Retinal pigment epithelial cell (primary cell): Measurements from ENCODE around the gene JAK3.
"Not testable (repeated sequence)": the region's sequence is repeated elsewhere in the genome, so short reads cannot be mapped to it uniquely, and the experiment has no call there.

ENCODE experiments used
- DNase-seq: peaks from one replicate; pipeline ENCODE4 v3.0.0-alpha.2; 2010; ENCODE audit warnings: low read depth
- H3K4me3 ChIP-seq: 2 replicates; pipeline ENCODE4 v1.5.1; 2011; ENCODE audit warnings: mild to moderate bottlenecking, low read length, control low read depth, moderate library complexity
- CTCF ChIP-seq: conservative IDR thresholded peaks from 2 replicates; pipeline ENCODE4 v1.5.1; 2011; ENCODE audit warnings: low read depth, low read length, control low read depth, inconsistent platforms

JAK3 gene

GRCh38 chr19:17811681-17812080 is 36.1 kb downstream of the JAK3 start:
- no peak overlapping the region for H3K4me3 ChIP-seq

GRCh38 chr19:17811103-17811502 is 36.7 kb downstream of the JAK3 start:
- H3K4me3 ChIP-seq: no peak overlapping the region
- no peak for DNase-seq
- TF ChIP-seq CTCF: no peak

More at GRCh38 chr19:17811681-17812080, 36.1 kb downstream of the JAK3 start:
- DNase-seq: no peak
- no peak for TF ChIP-seq CTCF

GRCh38 chr19:17807731-17808316 is 40.0 kb downstream of the JAK3 start:
- DNase-seq: no peak
- TF ChIP-seq CTCF: no peak
- no peak overlapping the region for H3K4me3 ChIP-seq

DNA sequence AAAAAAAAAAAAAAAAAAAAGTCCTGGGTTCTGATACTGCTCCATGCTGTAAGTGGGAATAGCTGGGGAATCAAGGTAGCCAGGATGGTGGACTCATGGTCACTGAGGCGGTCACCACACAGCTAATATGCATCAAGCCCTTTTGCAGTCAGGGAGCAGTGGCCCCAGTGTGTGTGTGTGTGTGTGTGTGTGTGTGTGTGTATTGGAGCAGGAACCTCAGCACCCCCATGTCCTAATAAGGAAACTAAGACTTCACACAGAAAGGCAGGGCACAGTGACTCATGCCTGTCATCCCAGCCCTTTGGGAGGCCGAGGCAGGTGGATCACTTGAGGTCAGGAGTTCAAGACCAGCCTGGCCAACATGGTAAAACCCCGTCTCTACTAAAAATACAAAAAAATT is 40.8 kb downstream of the JAK3 start:
- no peak for DNase-seq
- no peak overlapping the region for H3K4me3 ChIP-seq
- TF ChIP-seq CTCF: no peak

- no peak for TF ChIP-seq CTCF
- DNase-seq: no peak
- H3K4me3 ChIP-seq: no peak overlapping the region
Measured at GRCh38 chr19:17805427-17805826, 42.4 kb downstream of the JAK3 start.

DNA sequence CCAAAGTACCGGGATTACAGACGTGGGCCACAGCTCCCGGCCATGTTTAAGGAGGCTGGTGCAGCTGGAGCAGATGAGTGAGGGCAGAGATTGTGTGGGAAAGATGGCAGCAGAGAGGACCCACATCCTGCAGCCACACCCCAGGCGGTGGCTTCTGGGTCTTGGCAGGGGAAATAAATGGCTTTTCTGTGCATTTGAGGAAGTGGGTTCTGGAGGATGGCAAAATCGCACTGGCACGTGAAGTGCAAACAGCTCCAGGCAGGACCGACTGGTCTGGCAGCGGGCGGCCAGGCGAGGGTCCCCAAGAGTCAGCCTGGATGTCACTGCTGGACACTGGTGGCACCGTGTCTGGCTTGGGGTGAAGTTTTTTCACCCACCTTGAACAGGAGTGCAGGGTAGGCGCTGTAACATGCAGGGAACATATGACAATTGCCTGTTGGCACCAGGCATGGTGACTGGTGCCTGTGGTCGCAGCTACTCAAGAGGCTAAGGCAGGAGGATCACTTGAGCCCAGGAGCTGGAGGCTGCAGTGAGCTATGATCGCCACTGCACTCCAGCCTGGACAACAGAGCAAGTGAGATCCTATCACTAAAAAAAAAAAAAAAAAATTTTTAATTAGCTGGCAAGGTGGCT is 44.4 kb downstream of the JAK3 start:
- H3K4me3 ChIP-seq: no peak overlapping the region
- no peak for TF ChIP-seq CTCF
- no peak for DNase-seq

- no peak overlapping the region for H3K4me3 ChIP-seq
- no peak for DNase-seq
- no peak for TF ChIP-seq CTCF
Measured at GRCh38 chr19:17802137-17802858, 45.5 kb downstream of the JAK3 start.

DNA sequence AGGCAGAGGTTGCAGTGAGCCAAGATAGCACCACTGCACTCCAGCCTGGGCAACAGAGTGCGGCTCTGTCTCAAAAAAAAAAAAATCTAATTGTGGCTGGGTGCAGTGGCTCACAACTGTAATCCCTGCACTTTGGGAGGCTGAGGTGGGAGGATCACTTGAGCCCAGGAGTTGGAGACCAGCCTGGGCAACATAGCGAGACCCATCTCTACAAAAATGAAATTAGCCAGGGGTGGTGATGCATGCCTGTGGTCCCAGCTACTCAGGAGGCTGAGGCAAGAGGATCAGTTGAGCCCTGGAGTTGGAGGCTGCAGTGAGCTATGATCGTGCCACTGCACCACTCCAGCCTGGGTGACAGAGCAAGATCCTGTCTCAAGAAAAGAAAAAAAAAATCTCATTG is 49.2 kb downstream of the JAK3 start:
- not testable (repeated sequence) for H3K4me3 ChIP-seq, DNase-seq
